ENCODE results near the gene IFI30.
A peak's percentile ranks its signal among the peaks of the same experiment; 100 is the strongest.

Gene IFI30

DNA sequence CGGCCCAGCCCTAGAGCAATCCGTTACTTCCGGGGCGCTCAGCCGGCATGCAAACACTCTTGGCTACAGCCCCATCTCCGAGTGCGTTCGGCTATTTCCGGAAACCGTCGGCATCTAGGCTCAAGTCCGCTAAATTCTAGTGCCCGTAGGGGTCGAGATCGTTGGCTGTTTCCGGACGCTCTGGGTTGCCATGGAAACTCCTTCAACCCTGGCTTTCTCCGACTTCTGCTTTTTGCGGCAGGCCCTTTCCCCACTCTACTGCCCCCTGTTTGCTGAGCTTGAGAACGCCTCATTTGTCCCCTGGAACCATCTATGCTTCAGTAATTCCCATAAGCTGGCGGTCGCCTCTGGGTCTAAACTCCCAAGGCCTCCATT is 21.2 kb upstream of the IFI30 start:
- peak overlapping the region; percentile 80 for H3K4me3 ChIP-seq
- TF ChIP-seq, protein P1, sequence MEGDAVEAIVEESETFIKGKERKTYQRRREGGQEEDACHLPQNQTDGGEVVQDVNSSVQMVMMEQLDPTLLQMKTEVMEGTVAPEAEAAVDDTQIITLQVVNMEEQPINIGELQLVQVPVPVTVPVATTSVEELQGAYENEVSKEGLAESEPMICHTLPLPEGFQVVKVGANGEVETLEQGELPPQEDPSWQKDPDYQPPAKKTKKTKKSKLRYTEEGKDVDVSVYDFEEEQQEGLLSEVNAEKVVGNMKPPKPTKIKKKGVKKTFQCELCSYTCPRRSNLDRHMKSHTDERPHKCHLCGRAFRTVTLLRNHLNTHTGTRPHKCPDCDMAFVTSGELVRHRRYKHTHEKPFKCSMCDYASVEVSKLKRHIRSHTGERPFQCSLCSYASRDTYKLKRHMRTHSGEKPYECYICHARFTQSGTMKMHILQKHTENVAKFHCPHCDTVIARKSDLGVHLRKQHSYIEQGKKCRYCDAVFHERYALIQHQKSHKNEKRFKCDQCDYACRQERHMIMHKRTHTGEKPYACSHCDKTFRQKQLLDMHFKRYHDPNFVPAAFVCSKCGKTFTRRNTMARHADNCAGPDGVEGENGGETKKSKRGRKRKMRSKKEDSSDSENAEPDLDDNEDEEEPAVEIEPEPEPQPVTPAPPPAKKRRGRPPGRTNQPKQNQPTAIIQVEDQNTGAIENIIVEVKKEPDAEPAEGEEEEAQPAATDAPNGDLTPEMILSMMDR (IDR thresholded peaks at IDR 0.05) = no peak
- DNase-seq (ENCODE audit: low spot score) = peak; percentile 98
- peak overlapping the region; percentile 77 to 93 for H3K27ac ChIP-seq

DNA sequence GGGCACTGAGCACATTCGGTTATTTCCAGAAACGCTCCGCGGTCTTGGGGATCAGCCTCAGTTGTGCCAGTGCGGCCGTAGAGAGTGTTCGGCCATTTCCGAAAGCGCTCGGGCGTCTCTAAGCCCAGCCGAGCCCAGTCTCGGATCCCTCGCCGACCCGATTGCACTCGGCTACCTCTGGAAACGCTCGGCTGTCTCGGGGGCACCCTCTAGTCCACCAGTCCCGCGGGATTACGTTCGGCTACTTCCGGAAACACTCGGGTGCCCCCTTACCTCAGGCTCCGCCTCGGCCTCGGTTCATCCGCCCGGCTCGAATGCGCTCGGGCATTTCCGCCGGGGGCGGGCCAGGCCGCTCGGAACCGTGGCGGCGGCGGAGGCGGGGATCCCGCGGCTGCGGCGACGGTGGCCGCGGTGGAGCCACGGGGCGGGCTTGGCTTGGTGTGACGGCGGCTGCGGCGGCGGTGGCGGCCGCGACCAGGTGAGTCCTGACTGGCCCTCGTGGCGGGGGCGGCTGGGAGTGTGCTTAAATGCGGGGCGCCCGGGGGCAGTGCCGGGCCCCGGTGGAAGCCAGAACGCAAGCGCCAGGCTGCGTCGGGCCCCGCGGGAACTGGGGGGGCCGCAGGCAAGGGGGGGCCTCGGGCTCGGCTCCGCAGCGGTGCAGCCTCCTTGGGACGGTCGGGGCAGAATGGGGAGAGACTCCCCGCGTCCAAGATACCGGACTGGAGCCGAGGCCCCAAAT is 20.6 kb upstream of the IFI30 start, which contains the start of gene PIK3R2:
Gene PIK3R2 (plus strand): TSS at position 347 of the 739 bp plus-strand sequence. CDS start 2,717 bp downstream, outside the sequence.
- DNase-seq (ENCODE audit: low spot score) = peak; percentile 98
- peak within 1 kb of the TSS; percentile 77 to 93 for H3K27ac ChIP-seq
- H3K4me3 ChIP-seq = peak within 1 kb of the TSS; percentile 80
- TF ChIP-seq, protein P1 (IDR thresholded peaks at IDR 0.05) = no peak

DNA sequence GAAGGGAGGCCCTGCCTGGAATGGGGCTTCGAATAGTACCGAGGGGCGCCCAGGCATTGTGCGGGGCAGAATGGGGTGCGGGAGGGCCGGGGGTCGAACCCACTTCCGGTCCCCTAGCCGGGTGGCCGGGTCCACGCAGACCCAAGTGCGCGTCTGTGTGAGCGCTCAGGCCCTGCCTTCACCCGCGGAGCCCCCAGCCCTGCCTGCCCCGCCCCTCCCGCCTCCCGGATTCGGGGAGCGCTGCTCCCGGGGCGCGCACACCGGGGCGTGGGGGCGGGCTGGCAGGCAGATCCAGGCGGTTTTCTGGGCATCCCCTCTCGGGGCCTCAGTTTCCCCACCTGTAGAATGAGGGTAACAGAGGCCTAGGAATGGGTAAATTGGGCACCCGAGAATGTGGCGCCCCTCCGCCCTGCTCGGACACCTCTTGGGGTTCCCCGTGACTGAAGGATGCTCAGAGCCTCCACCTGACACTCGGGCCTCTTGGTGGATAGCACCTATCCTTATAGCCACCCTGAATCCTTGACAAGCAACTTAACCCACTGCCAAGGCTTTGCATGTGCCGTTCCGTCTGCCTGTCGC is 20.0 kb upstream of the IFI30 start:
- no peak for DNase-seq (ENCODE audit: low spot score)
- Histone ChIP-seq H3K27ac (peak overlapping the region; percentile 77 to 93), H3K4me3 (peak overlapping the region; percentile 80)
- TF ChIP-seq, protein P1 (IDR thresholded peaks at IDR 0.05) = no peak

DNA sequence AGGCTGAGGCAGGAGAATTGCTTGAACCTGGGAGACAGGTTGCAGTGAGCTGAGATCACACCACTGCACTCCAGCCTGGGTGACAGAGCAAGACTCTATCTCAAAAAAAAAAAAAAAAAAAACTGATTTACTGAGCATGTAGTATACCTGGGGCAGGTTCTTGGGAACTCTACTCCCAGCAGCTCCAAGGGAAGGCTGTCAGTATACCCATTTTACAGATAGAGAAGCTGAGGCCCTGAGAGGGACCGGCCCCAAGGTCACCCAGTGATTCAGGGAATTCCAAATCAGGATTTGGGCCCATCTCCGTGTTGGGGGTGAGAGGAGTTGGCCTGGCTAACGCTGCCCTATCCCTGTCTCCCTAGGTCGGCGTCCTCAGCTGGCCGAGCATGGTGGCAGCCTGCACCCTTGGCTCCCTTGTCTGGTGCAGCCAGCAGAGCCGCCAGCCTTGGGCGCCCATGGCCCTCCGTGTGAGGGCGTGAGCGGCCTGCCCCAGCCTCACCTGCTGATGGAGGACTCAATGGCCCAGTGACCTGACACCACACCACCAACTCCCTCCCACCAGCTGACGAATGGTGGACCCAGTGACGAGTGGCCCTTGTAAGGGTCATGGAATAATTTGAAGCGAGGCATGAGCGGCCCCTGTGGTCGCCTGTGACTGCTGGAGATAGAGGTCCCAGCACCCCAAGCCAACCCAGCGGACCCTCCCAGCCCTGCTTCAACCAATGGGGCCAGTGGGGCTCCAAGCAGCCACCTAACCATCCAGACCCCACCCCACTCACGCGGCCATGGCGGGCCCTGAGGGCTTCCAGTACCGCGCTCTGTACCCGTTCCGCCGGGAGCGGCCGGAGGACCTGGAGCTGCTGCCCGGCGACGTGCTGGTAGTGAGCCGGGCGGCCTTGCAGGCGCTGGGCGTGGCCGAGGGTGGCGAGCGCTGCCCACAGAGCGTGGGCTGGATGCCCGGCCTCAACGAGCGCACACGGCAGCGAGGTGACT is 18.2 kb upstream of the IFI30 start:
- DNase-seq (ENCODE audit: low spot score) = no peak
- Histone ChIP-seq H3K27ac (no peak overlapping the region), H3K4me3 (no peak overlapping the region)
- TF ChIP-seq, protein P1 (IDR thresholded peaks at IDR 0.05) = no peak

DNA sequence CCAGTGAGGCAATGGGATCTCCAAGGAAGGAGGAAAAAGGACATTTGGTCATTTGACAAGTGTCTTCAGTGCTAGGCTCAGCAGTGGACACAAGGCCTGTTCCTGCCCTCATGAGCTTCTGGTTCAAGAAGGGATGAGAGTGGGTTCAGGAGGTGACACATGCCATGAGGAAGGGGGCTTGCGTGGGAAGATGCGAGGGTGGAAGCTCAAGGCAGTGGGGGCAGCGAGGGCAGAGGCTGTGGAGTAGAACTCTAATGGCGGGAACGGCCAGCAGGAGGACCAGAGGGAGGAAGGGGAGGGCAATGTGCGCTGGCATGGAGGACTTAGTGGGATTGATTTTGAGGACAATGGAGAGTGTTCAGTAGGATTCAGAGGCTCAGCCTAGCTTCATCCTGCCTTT is 17.3 kb upstream of the IFI30 start:
- DNase-seq (ENCODE audit: low spot score) = no peak
- Histone ChIP-seq H3K4me3 (no peak overlapping the region), H3K27ac (peak overlapping the region; percentile 40 to 78)
- TF ChIP-seq, protein P1 (IDR thresholded peaks at IDR 0.05) = no peak

DNA sequence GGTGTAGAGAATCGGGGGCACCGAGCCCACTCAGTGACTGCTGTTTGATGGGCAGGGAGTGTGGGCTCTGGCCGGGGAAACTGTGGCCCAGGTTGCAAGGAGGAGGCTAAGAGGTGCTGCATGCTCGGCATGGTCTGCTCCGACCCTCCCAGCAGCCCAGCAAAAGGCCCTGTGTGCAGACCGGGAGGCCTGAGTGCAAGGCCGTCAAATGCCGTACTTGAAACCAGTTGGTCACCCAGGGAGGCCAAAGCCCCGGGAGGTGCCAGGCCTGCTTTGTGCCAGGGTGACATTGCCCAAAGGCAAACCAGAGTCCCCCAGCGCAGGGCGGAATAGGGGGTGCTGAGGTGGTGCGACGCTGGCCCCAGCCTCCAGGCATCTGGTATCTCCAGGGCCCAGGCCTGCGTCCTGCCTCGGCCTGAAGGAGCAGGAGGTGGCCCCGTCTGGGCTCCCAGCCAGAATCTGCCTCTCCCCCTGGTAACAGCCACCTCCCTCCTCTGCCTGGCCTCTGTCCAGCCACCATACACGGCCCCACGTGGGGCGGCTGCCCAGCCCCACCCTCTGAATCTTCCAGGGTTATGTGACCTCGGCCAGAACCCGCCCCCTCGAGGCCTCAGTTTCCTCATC is 16.7 kb upstream of the IFI30 start:
- peak overlapping the region; percentile 40 to 78 for H3K27ac ChIP-seq
- DNase-seq (ENCODE audit: low spot score) = no peak
- TF ChIP-seq, protein P1 (IDR thresholded peaks at IDR 0.05) = no peak
- peak overlapping the region; percentile 32 for H3K4me3 ChIP-seq
